ENCODE measurements around the gene RAB8A.

DNA sequence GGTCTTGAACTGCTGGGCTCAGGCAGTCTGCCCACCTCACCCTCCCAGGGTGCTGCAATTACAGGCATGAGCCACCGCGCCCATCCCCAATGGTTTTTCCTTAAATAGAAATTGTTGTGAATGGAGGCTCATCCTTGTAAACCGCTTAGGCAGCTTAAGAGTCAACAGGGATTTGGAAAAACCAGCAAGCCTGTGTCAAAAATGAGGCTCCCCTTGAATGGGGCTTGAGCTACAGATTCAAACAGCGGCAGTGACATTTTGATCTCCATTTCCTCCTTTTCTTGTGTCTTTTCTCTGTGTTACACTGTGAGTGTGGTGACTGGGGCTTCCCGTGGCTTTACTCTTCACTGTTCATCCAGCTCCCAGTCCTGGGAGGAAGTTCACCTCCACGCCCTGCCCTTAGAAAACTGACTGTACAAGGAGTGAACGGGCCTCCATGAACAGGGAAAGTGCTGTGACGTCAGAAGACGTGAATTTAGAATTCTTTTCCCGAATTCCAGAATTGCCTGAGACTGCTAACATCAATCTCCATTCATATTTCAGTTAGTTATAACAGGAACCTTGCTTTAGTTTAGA is 15.3 kb upstream of the RAB8A start:
- TF ChIP-seq, protein P1, sequence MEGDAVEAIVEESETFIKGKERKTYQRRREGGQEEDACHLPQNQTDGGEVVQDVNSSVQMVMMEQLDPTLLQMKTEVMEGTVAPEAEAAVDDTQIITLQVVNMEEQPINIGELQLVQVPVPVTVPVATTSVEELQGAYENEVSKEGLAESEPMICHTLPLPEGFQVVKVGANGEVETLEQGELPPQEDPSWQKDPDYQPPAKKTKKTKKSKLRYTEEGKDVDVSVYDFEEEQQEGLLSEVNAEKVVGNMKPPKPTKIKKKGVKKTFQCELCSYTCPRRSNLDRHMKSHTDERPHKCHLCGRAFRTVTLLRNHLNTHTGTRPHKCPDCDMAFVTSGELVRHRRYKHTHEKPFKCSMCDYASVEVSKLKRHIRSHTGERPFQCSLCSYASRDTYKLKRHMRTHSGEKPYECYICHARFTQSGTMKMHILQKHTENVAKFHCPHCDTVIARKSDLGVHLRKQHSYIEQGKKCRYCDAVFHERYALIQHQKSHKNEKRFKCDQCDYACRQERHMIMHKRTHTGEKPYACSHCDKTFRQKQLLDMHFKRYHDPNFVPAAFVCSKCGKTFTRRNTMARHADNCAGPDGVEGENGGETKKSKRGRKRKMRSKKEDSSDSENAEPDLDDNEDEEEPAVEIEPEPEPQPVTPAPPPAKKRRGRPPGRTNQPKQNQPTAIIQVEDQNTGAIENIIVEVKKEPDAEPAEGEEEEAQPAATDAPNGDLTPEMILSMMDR (IDR thresholded peaks at IDR 0.05) = no peak
- TF ChIP-seq POLR2AphosphoS5 (IDR thresholded peaks at IDR 0.05) = peak; percentile 7 to 25 (median 8)
- TF ChIP-seq POLR2A (IDR thresholded peaks at IDR 0.05) = no peak
